Measurements from ENCODE around the gene HSPH1. TPM values are rescaled to one million over a fixed set of nuclear protein-coding genes. Genes with fewer than 3 reads are reported as not detected.

The HSPH1 gene
- total and polyA plus RNA-seq, 2 of the 8 experiments (the other 6 are each of a cell fraction or from before 2014, with no cell fraction given), result 14.2 to 145 TPM

GRCh38 chr13:31154939-31155338 is 6.8 kb downstream of the HSPH1 start:
- H3K9me3 ChIP-seq (ENCODE audit: insufficient read depth in 2 of 2, low read depth in 1 of 2, low read length in 1 of 2), result no peaks in the 10 kb centered on the region
- H3K27ac ChIP-seq (ENCODE audit: low read depth, low read length), result no peak overlapping the region
- no peak overlapping the region for H3K18ac ChIP-seq (ENCODE audit: extremely low read depth, low read length)
- no peak overlapping the region for H2AK5ac ChIP-seq (ENCODE audit: low read depth, low read length)
- no peaks in the 10 kb centered on the region; a peak in 1 of 7 replicates for H3K4me1 ChIP-seq (replicated peaks in 1 of 4; ENCODE audit: control insufficient read depth in 3 of 4, insufficient read depth in 4 of 4, low read length in 3 of 4)
- no peak overlapping the region for H2BK120ac ChIP-seq (replicated peaks; ENCODE audit: low read depth, low read length)
- POLR2A ChIA-PET (ENCODE audit: partially characterized antibody), result no interaction called here
- H2BK20ac ChIP-seq (ENCODE audit: low read length), result no peak overlapping the region
- 98% methylated on average over 2 of the region's 2 CpGs; no CpG with 5 or more reads in 1 of the 2 experiments for WGBS, 2 experiments (ENCODE audit: extremely low coverage in 1 of 2, insufficient coverage in 1 of 2, insufficient read length in 1 of 2, insufficient replicate concordance in 2 of 2, low coverage in 1 of 2, low lambda C conversion rate in 2 of 2, missing lambda C conversion rate in 1 of 2)
- peaks cover 4 to 24% of the 10 kb centered on the region in 2 experiments; a peak in 3 of 4 replicates for H3K79me2 ChIP-seq (ENCODE audit: control insufficient read depth in 1 of 2, insufficient read depth in 2 of 2, low read length in 2 of 2)
- H4K91ac ChIP-seq (replicated peaks; ENCODE audit: insufficient read length, low read length), result no peak overlapping the region
- H3K23me2 ChIP-seq (ENCODE audit: low read depth, low read length), result no peaks in the 10 kb centered on the region
- no peak overlapping the region for H2AFZ ChIP-seq (ENCODE audit: low read length)
- H3K4ac ChIP-seq (replicated peaks; ENCODE audit: insufficient read length, low read depth, low read length), result no peak overlapping the region
- no peak overlapping the region for H4K8ac ChIP-seq (ENCODE audit: extremely low read depth, insufficient read depth, low read length)
- H3K36me3 ChIP-seq (ENCODE audit: control insufficient read depth in 2 of 4, insufficient read depth in 4 of 4, low read length in 3 of 4), result peaks cover 12 to 78% (median 40%) of the 10 kb centered on the region in 4 experiments
- H2BK15ac ChIP-seq (ENCODE audit: low read length), result no peak overlapping the region
- no peak overlapping the region for H3K9ac ChIP-seq (replicated peaks in 1 of 4; ENCODE audit: extremely low read depth in 1 of 4, low read depth in 3 of 4, low read length in 3 of 4)
- no peak overlapping the region for H2BK5ac ChIP-seq (ENCODE audit: low read depth, low read length)
- no peaks in the 10 kb centered on the region for H3K27me3 ChIP-seq (replicated peaks in 1 of 4; ENCODE audit: control insufficient read depth in 3 of 4, extremely low read depth in 1 of 4, insufficient read depth in 3 of 4, low read length in 3 of 4)
- no peak overlapping the region for H3K23ac ChIP-seq (ENCODE audit: insufficient read length)
- FAIRE-seq (no peak), DNase-seq (ENCODE audit: low read depth in 1 of 2, low spot score in 2 of 2) (no peak)
- TF ChIP-seq RNF2 (IDR thresholded peaks at IDR 0.05; ENCODE audit: borderline replicate concordance, low read depth, low read length, missing control alignments, poor library complexity, severe bottlenecking), result no peak
- no peak for TF ChIP-seq TBP (IDR thresholded peaks at IDR 0.05; ENCODE audit: low read depth, low read length)
- H4K20me1 ChIP-seq (replicated peaks in 1 of 2; ENCODE audit: control insufficient read depth in 1 of 2, insufficient read depth in 2 of 2, low read length in 2 of 2), result peaks cover 3 to 5% of the 10 kb centered on the region in 2 experiments
- H2BK12ac ChIP-seq (ENCODE audit: low read depth, low read length), result no peak overlapping the region
- H4K5ac ChIP-seq (ENCODE audit: insufficient read length, low read depth, low read length), result no peak overlapping the region
- H3K4me2 ChIP-seq (ENCODE audit: insufficient read depth in 1 of 2, low read depth in 2 of 2, low read length in 2 of 2), result no peak overlapping the region
- no peaks in the 10 kb centered on the region for H3K79me1 ChIP-seq (ENCODE audit: low read depth, low read length)
- H3K56ac ChIP-seq (replicated peaks; ENCODE audit: insufficient read length, low read depth, low read length), result no peak overlapping the region
- CTCF ChIA-PET (ENCODE audit: partially characterized antibody), result no interaction called here
- H3K4me3 ChIP-seq (ENCODE audit: extremely low read depth in 1 of 4, insufficient read depth in 2 of 4, low read depth in 3 of 4, low read length in 4 of 4), result no peak overlapping the region
- H3K14ac ChIP-seq (ENCODE audit: insufficient read length), result no peak overlapping the region

All from H1 (cell line).